Measurements from ENCODE around the gene ZNF212.

The ZNF212 gene

DNA sequence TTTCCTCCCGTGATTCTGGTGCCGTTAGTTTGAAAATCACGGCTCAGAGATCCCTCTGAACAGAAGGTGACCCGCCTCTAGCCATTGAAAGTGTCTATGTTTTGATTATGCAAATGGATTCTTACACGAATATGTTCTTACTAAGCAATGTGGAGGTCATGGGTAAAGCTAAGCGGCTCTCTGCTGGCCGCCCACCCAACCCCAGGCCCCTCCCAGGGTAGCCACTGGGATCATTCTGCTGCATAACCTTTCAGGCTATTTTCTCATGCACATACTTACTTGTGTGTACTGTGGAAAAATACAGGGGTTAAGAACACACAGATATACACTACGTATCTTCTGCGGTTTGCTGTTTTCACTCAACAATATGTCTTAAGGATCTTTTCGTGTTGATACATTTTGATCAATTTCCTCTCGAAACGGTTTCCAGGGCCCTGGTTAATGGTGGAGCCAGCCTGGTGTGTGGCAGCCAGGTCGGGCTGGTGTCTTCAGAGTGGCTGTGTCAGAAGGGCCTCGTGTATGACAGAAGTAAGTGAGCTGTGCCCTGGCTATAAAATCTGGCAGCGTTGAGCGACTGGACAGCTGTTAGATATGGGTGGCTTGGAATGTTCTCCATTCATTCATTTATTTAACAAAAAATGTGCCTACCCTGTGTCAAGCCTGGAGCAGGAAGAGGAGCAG lies 52.5 kb downstream of the ZNF212 start:
- no peaks in the 10 kb centered on the region for H3K9me3 ChIP-seq (ENCODE audit: control insufficient read depth, low read depth, low read length)
- H3K27me3 ChIP-seq (ENCODE audit: control insufficient read depth, insufficient read depth, low read length): no peaks in the 10 kb centered on the region
- no peak overlapping the region for H3K9ac ChIP-seq (ENCODE audit: low read length)
- no peaks in the 10 kb centered on the region for H3K4me1 ChIP-seq (ENCODE audit: control insufficient read depth, low read depth, low read length)
- H3K4me3 ChIP-seq (ENCODE audit: low read length): no peak overlapping the region
- no peaks in the 10 kb centered on the region for H3K36me3 ChIP-seq (ENCODE audit: control insufficient read depth, low read depth, low read length)
- H3K27ac ChIP-seq (ENCODE audit: low read length): no peak overlapping the region

GRCh38 chr7:149292462-149292823 lies 53.0 kb downstream of the ZNF212 start:
- no peaks in the 10 kb centered on the region for H3K9me3 ChIP-seq (ENCODE audit: control insufficient read depth, low read depth, low read length)
- H3K4me3 ChIP-seq (ENCODE audit: low read length): no peak overlapping the region
- H3K9ac ChIP-seq (ENCODE audit: low read length): no peak overlapping the region
- no peak overlapping the region for H3K27ac ChIP-seq (ENCODE audit: low read length)
- no peaks in the 10 kb centered on the region for H3K27me3 ChIP-seq (ENCODE audit: control insufficient read depth, insufficient read depth, low read length)
- H3K4me1 ChIP-seq (ENCODE audit: control insufficient read depth, low read depth, low read length): no peaks in the 10 kb centered on the region
- no peaks in the 10 kb centered on the region for H3K36me3 ChIP-seq (ENCODE audit: control insufficient read depth, low read depth, low read length)

DNA sequence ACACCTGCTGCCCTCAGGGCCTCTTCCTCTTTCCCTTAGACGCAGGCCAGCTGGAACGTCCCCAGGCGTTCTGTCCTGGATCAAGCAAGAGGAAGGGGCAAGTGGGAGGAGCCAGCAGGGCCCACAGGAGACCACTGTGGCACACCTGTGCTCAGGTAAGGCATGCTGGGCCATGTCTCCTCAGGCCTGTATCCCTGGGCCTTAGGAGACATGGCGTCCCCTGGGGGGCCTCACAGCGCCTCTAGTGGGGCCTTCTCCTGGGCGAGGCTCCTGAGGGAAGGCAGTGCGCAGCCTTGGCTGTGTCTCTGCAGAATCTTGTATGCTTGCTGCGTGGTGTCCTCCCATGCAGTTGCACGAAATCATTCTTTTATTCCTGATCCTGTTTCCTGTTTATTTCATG lies 53.9 kb downstream of the ZNF212 start:
- H3K9ac ChIP-seq (ENCODE audit: low read length): no peak overlapping the region
- H3K9me3 ChIP-seq (ENCODE audit: control insufficient read depth, low read depth, low read length): no peaks in the 10 kb centered on the region
- H3K27me3 ChIP-seq (ENCODE audit: control insufficient read depth, insufficient read depth, low read length): no peaks in the 10 kb centered on the region
- H3K4me1 ChIP-seq (ENCODE audit: control insufficient read depth, low read depth, low read length): no peaks in the 10 kb centered on the region
- no peaks in the 10 kb centered on the region for H3K36me3 ChIP-seq (ENCODE audit: control insufficient read depth, low read depth, low read length)
- no peak overlapping the region for H3K4me3 ChIP-seq (ENCODE audit: low read length)
- no peak overlapping the region for H3K27ac ChIP-seq (ENCODE audit: low read length)

- H3K27me3 ChIP-seq (ENCODE audit: control insufficient read depth, insufficient read depth, low read length): no peaks in the 10 kb centered on the region
- no peaks in the 10 kb centered on the region for H3K36me3 ChIP-seq (ENCODE audit: control insufficient read depth, low read depth, low read length)
- no peaks in the 10 kb centered on the region for H3K4me1 ChIP-seq (ENCODE audit: control insufficient read depth, low read depth, low read length)
- H3K4me3 ChIP-seq (ENCODE audit: low read length): no peak overlapping the region
- H3K9ac ChIP-seq (ENCODE audit: low read length): no peak overlapping the region
- H3K9me3 ChIP-seq (ENCODE audit: control insufficient read depth, low read depth, low read length): no peaks in the 10 kb centered on the region
- no peak overlapping the region for H3K27ac ChIP-seq (ENCODE audit: low read length)
These were observed 54.6 kb downstream of the ZNF212 start for GRCh38 chr7:149293946-149294633.

DNA sequence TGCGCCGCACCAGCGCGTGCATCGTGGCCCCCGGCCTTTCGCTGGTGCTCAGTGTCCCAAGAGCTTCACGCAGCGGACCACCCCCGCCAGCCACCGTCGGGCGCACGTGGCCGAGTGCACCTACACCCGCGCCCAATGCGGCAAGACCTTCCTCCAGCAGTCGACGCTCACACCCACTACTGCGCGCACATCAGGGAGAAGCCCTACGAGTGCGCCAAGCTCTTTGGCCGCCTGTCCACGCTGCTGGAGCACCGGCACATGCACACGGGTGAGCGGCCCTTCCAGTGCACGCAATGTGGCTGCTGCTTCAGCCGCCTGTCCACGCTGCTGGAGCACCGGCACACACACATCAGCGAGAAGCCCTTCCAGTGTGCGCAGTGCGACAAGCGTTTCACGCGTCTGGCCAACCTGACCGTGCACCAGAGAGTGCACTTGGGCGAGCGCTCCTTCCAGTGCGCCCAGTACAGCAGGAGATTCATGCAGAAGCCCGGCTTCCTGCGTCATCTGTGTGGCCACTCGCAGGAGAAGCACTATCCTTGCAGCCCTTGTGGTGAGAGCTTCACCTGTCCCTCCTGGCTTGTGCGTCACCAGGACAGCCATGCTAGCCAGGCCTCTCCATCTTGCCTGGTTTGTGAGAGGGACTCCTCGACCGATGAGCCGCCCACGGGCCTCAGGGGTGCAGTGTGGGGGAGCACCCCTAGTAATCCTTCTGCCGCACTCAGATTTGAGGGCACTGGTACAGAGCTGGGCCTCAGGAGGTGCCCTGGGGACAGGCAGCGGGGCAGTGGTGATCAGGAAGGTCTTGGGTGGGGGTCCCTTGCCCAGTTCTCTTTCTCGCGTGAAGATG lies 55.4 kb downstream of the ZNF212 start:
- H3K9me3 ChIP-seq (ENCODE audit: control insufficient read depth, low read depth, low read length): no peaks in the 10 kb centered on the region
- no peaks in the 10 kb centered on the region for H3K27me3 ChIP-seq (ENCODE audit: control insufficient read depth, insufficient read depth, low read length)
- no peak overlapping the region for H3K9ac ChIP-seq (ENCODE audit: low read length)

GRCh38 chr7:149295481-149295850 lies 56.0 kb downstream of the ZNF212 start:
- Histone ChIP-seq H3K4me1 (ENCODE audit: control insufficient read depth, low read depth, low read length) (no peaks in the 10 kb centered on the region), H3K27me3 (ENCODE audit: control insufficient read depth, insufficient read depth, low read length) (no peaks in the 10 kb centered on the region), H3K27ac (ENCODE audit: low read length) (no peak overlapping the region), H3K9ac (ENCODE audit: low read length) (no peak overlapping the region), H3K4me3 (ENCODE audit: low read length) (no peak overlapping the region), H3K36me3 (ENCODE audit: control insufficient read depth, low read depth, low read length) (no peaks in the 10 kb centered on the region), H3K9me3 (ENCODE audit: control insufficient read depth, low read depth, low read length) (no peaks in the 10 kb centered on the region)

More for the DNA sequence above, 55.4 kb downstream of the ZNF212 start:
- no peaks in the 10 kb centered on the region for H3K4me1 ChIP-seq (ENCODE audit: control insufficient read depth, low read depth, low read length)
- H3K36me3 ChIP-seq (ENCODE audit: control insufficient read depth, low read depth, low read length): no peaks in the 10 kb centered on the region
- no peak overlapping the region for H3K4me3 ChIP-seq (ENCODE audit: low read length)
- no peak overlapping the region for H3K27ac ChIP-seq (ENCODE audit: low read length)

GRCh38 chr7:149296368-149296767 lies 56.9 kb downstream of the ZNF212 start:
- no peaks in the 10 kb centered on the region for H3K36me3 ChIP-seq (ENCODE audit: control insufficient read depth, low read depth, low read length)
- H3K9ac ChIP-seq (ENCODE audit: low read length): no peak overlapping the region
- H3K4me1 ChIP-seq (ENCODE audit: control insufficient read depth, low read depth, low read length): no peaks in the 10 kb centered on the region
- no peaks in the 10 kb centered on the region for H3K9me3 ChIP-seq (ENCODE audit: control insufficient read depth, low read depth, low read length)
- no peak overlapping the region for H3K4me3 ChIP-seq (ENCODE audit: low read length)
- no peaks in the 10 kb centered on the region for H3K27me3 ChIP-seq (ENCODE audit: control insufficient read depth, insufficient read depth, low read length)
- no peak overlapping the region for H3K27ac ChIP-seq (ENCODE audit: low read length)

DNA sequence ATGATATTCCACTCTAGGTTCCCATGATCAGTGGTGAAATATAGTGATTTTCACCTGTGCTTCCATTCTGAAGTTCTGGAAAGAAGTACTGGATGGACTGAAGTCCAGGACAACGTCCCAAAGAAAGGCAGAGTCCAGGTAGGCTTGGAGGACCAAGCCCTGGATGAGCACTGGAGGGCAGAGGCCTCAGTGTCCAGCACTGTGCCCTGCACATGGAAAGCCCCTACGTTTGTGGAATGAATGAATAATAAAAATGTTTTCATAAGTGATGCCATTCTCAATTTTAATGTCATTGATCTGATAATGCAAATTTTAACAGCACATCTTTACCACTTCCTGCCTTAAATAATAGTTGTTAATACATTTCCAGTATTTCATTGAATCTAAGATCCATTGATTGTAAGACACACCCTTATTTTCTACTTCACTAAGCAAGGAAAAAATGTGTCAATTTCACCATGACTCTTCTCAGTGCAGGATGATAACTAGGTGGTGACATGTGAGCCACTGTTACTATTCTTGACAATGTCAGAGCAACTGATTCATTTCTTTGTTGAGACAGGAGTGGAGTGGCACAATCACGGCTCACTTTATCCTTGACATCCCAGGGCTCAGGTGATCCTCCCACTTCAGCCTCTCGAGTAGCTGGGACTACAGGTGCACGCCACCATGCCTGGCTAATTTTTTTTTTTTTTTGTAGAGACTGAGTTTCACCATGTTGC lies 57.7 kb downstream of the ZNF212 start:
- Histone ChIP-seq H3K27me3 (ENCODE audit: control insufficient read depth, insufficient read depth, low read length) (no peaks in the 10 kb centered on the region), H3K4me1 (ENCODE audit: control insufficient read depth, low read depth, low read length) (no peaks in the 10 kb centered on the region), H3K27ac (ENCODE audit: low read length) (no peak overlapping the region), H3K9me3 (ENCODE audit: control insufficient read depth, low read depth, low read length) (no peaks in the 10 kb centered on the region), H3K4me3 (ENCODE audit: low read length) (no peak overlapping the region), H3K9ac (ENCODE audit: low read length) (no peak overlapping the region), H3K36me3 (ENCODE audit: control insufficient read depth, low read depth, low read length) (no peaks in the 10 kb centered on the region)

DNA sequence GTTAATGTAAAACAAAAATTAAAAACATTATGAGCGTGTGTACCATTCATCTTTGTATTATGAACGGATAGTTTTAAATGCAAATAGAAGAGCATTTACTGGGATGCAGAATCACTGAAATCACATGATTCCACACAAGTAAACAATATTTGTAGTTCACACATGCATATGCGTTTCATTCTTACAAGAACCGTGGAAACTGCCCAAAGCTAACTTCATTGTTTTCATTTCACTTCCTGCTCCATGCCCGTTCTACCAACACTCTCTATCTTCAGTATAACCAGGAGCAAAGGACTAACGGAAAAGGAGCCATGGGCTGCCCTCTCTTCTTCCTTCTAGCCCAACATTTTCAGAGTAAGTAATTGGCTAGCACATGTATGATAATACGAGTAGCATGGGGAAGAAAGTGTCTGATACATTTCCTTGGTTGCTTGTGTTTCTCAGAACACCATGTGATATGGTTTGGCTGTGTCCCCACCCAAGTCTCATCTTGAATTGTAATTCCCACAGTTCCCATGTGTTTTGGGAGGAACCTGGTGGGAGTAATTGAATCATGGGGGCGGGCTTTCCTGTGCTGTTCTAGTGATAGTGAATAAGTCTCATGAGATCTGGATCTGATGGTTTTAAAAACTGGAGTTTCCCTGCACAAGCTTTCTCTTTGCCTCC lies 61.3 kb downstream of the ZNF212 start:
- H3K9ac ChIP-seq (ENCODE audit: low read length): no peak overlapping the region
- H3K27me3 ChIP-seq (ENCODE audit: control insufficient read depth, insufficient read depth, low read length): no peaks in the 10 kb centered on the region
- H3K27ac ChIP-seq (ENCODE audit: low read length): no peak overlapping the region
- H3K9me3 ChIP-seq (ENCODE audit: control insufficient read depth, low read depth, low read length): no peaks in the 10 kb centered on the region
- no peaks in the 10 kb centered on the region for H3K4me1 ChIP-seq (ENCODE audit: control insufficient read depth, low read depth, low read length)
- no peaks in the 10 kb centered on the region for H3K36me3 ChIP-seq (ENCODE audit: control insufficient read depth, low read depth, low read length)
- H3K4me3 ChIP-seq (ENCODE audit: low read length): no peak overlapping the region

- no peak overlapping the region for H3K9ac ChIP-seq (ENCODE audit: low read length)
- H3K9me3 ChIP-seq (ENCODE audit: control insufficient read depth, low read depth, low read length): no peaks in the 10 kb centered on the region
- no peaks in the 10 kb centered on the region for H3K27me3 ChIP-seq (ENCODE audit: control insufficient read depth, insufficient read depth, low read length)
- H3K4me1 ChIP-seq (ENCODE audit: control insufficient read depth, low read depth, low read length): no peaks in the 10 kb centered on the region
- H3K27ac ChIP-seq (ENCODE audit: low read length): no peak overlapping the region
- no peaks in the 10 kb centered on the region for H3K36me3 ChIP-seq (ENCODE audit: control insufficient read depth, low read depth, low read length)
- no peak overlapping the region for H3K4me3 ChIP-seq (ENCODE audit: low read length)
These were observed 62.8 kb downstream of the ZNF212 start for GRCh38 chr7:149302222-149302621.

DNA sequence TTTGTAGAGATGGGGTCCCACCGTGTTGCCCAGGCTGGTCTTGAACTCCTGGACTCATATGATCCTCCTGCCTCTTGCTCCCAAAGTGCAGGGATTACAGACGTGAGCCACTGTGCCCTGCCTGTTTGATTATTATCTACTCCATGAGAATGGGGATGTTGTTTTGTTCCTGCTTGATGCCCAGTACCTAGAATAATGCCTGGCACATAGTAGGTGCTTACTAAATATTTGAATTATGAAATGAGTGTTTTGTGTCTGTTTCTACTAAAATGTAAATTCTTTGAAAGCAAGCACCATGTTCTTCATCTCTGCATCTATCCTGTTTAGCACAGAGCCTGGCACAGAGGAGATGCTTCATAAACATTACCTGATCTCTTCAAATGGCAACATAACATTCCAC lies 63.4 kb downstream of the ZNF212 start:
- H3K9me3 ChIP-seq (ENCODE audit: control insufficient read depth, low read depth, low read length): no peaks in the 10 kb centered on the region
- H3K36me3 ChIP-seq (ENCODE audit: control insufficient read depth, low read depth, low read length): no peaks in the 10 kb centered on the region
- no peaks in the 10 kb centered on the region for H3K27me3 ChIP-seq (ENCODE audit: control insufficient read depth, insufficient read depth, low read length)
- no peak overlapping the region for H3K9ac ChIP-seq (ENCODE audit: low read length)
- no peak overlapping the region for H3K27ac ChIP-seq (ENCODE audit: low read length)
- no peaks in the 10 kb centered on the region for H3K4me1 ChIP-seq (ENCODE audit: control insufficient read depth, low read depth, low read length)
- H3K4me3 ChIP-seq (ENCODE audit: low read length): no peak overlapping the region
